HG02642 (cell line): Measurements from ENCODE around the gene POLR2J3.
"Not testable (repeated sequence)": the region's sequence is repeated elsewhere in the genome, so short reads cannot be mapped to it uniquely, and the experiment has no call there.

Source experiments
- ATAC-seq: cut with Tn5 transposase; IDR thresholded peaks from one replicate; pipeline ENCODE4 v1.9.1; 2021; ENCODE audit warnings: mild to moderate bottlenecking; ENCODE audit not compliant: unreplicated experiment, poor library complexity

The POLR2J3 gene

GRCh38 chr7:102527822-102528793, 44.3 kb downstream of the POLR2J3 start:
- not testable (repeated sequence) for ATAC-seq

- ATAC-seq: not testable (repeated sequence)
Measured at GRCh38 chr7:102527182-102527581, 45.2 kb downstream of the POLR2J3 start.

GRCh38 chr7:102524803-102525202, 47.6 kb downstream of the POLR2J3 start:
- ATAC-seq: not testable (repeated sequence)

- not testable (repeated sequence) for ATAC-seq
Measured at GRCh38 chr7:102520797-102521196, 51.6 kb downstream of the POLR2J3 start.

GRCh38 chr7:102517550-102518147, 54.7 kb downstream of the POLR2J3 start, which contains the start of gene RASA4B:
Gene RASA4B (minus strand): TSS chr7:102517777. CDS start chr7:102517710, 67 bp downstream.
- peak; percentile 74 for ATAC-seq
